ENCODE data around the gene HES3. TPM values are rescaled to one million over a fixed set of nuclear protein-coding genes. Genes with fewer than 3 reads are reported as not detected.

Gene HES3
- total RNA-seq, 2 donors from 2014 or later, result not detected

DNA sequence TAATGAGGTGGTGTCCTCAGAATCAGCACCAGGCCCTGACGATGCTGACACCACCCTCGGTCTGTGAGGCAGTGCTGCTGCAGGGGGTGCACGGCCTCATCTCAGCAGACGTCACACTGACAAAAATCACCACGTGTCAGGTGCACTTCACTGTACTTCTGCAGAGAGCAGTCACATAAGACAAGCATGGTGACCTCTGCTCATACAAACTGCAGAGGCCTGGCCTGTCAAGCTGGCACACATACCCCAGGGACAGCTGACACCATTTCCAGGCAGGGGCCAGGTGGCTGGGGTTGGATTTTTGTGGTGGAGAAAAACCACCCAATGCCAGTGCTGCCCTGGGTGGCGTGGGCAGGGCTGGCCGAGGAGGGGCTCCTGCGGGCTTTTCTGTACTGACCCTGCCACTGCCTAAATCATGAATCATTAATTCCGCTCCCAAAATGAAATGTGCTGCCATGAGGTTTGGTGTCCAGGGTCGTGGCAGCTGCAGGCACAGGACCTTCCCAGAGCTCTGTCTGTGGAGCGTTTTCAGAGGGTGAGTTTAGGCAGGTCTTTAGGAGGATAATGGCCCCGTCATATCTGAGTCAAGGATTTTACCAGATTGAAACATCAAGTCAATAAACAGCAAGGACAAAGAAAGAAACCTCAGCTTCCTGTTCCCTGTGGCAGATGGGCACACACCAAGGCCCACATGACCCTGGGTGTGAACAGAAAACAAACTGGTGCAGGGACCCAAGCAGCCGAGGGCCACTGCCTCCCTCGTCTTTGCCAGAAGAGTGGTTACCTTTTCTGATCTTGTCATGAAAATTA, 50.3 kb downstream of the HES3 start:
- no peak for ATAC-seq

GRCh38 chr1:6294890-6295556, 51.0 kb downstream of the HES3 start:
- DNase-seq (no peak), ATAC-seq (no peak)
- TF ChIP-seq, protein P1, sequence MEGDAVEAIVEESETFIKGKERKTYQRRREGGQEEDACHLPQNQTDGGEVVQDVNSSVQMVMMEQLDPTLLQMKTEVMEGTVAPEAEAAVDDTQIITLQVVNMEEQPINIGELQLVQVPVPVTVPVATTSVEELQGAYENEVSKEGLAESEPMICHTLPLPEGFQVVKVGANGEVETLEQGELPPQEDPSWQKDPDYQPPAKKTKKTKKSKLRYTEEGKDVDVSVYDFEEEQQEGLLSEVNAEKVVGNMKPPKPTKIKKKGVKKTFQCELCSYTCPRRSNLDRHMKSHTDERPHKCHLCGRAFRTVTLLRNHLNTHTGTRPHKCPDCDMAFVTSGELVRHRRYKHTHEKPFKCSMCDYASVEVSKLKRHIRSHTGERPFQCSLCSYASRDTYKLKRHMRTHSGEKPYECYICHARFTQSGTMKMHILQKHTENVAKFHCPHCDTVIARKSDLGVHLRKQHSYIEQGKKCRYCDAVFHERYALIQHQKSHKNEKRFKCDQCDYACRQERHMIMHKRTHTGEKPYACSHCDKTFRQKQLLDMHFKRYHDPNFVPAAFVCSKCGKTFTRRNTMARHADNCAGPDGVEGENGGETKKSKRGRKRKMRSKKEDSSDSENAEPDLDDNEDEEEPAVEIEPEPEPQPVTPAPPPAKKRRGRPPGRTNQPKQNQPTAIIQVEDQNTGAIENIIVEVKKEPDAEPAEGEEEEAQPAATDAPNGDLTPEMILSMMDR (IDR thresholded peaks at IDR 0.05), result no peak
- no peak for TF ChIP-seq POLR2A (IDR thresholded peaks at IDR 0.05)
- H3K27me3 ChIP-seq, result no peaks in the 10 kb centered on the region
- no peaks in the 10 kb centered on the region for H3K4me1 ChIP-seq
- no peak overlapping the region for H3K4me3 ChIP-seq
- H3K27ac ChIP-seq, result no peak overlapping the region
- no peaks in the 10 kb centered on the region for H3K36me3 ChIP-seq (replicated peaks in 1 of 2; ENCODE audit: insufficient read depth in 1 of 2, low read depth in 2 of 2)
- WGBS, 2 donors, result 88 to 91% methylated on average over 14 to 21 of the region's 23 CpGs
- no peaks in the 10 kb centered on the region for H3K9me3 ChIP-seq
- intact Hi-C loops (cut with DNase I), result no loop called here

More for the DNA sequence above, 50.3 kb downstream of the HES3 start:
- Histone ChIP-seq H3K4me3 (no peak overlapping the region), H3K36me3 (replicated peaks in 1 of 2; ENCODE audit: insufficient read depth in 1 of 2, low read depth in 2 of 2) (no peaks in the 10 kb centered on the region), H3K27me3 (no peaks in the 10 kb centered on the region), H3K9me3 (no peaks in the 10 kb centered on the region), H3K27ac (no peak overlapping the region), H3K4me1 (no peaks in the 10 kb centered on the region)
- intact Hi-C loops (cut with DNase I), result no loop called here
- TF ChIP-seq POLR2A (IDR thresholded peaks at IDR 0.05), result no peak
- TF ChIP-seq, protein P1 (IDR thresholded peaks at IDR 0.05), result no peak
- no peak for DNase-seq
- 78 to 89% methylated on average over 11 to 14 of the region's 14 CpGs for WGBS, 2 donors

Other genes with a start within 250 kb of the HES3 start
- 1 to 10 TPM; 4.6 to 7.0 TPM for gene KCNAB2, start 198.3 kb upstream of the HES3 start, total RNA-seq
- 1 to 10 TPM in 1 of 2 donors, under 1 TPM in 1; under 0.01 to 2.1 TPM for gene CHD5, start 63.9 kb upstream of the HES3 start, total RNA-seq
- gene RPL22, start 44.6 kb upstream of the HES3 start, total RNA-seq, result 100 to 1,000 TPM; 112 to 148 TPM
- 10 to 100 TPM; 25.2 to 52.4 TPM for gene RNF207, start 38.1 kb upstream of the HES3 start, total RNA-seq
- gene ICMT, start 8.2 kb upstream of the HES3 start, total RNA-seq, result 10 to 100 TPM; 26.4 to 26.7 TPM
- gene GPR153, start 16.9 kb downstream of the HES3 start, total RNA-seq, result 1 to 10 TPM; 2.3 to 4.9 TPM
- 10 to 100 TPM in 1 of 2 donors, 1 to 10 TPM in 1; 6.0 to 33.0 TPM for gene ACOT7, start 149.6 kb downstream of the HES3 start, total RNA-seq
- gene HES2, start 175.7 kb downstream of the HES3 start, total RNA-seq, result under 1 TPM in 1 of 2 donors, not detected in 1; 0.26 TPM
- gene ESPN, start 180.6 kb downstream of the HES3 start, total RNA-seq, result 1 to 10 TPM in 1 of 2 donors, under 1 TPM in 1; 0.26 to 4.0 TPM
- 10 to 100 TPM in 1 of 2 donors, 1 to 10 TPM in 1; 4.2 to 23.1 TPM for gene TNFRSF25, start 222.0 kb downstream of the HES3 start, total RNA-seq
- 1 to 10 TPM; 5.2 to 8.6 TPM for gene PLEKHG5, start 247.5 kb downstream of the HES3 start, total RNA-seq

Measured in body of pancreas (tissue), 4 donors.